Fibroblast of mammary gland (primary cell): ENCODE results near the gene NPAS4.
"Not testable (repeated sequence)": the region's sequence is repeated elsewhere in the genome, so short reads cannot be mapped to it uniquely, and the experiment has no call there.

Experiments
- DNase-seq: peaks from one replicate; pipeline ENCODE4 v3.0.0-alpha.2; 2010; ENCODE audit warnings: low read depth
- H3K4me3 ChIP-seq: 2 replicates; pipeline ENCODE4 v1.5.1; 2011; ENCODE audit warnings: low read depth, mild to moderate bottlenecking, low read length, moderate library complexity; ENCODE audit not compliant: control insufficient read depth
- TF ChIP-seq, protein P1 (sequence below): conservative IDR thresholded peaks from 2 replicates; pipeline ENCODE4 v1.5.1; 2011; ENCODE audit warnings: low read depth, low read length, inconsistent platforms; ENCODE audit not compliant: control insufficient read depth, insufficient read depth

NPAS4 gene

DNA sequence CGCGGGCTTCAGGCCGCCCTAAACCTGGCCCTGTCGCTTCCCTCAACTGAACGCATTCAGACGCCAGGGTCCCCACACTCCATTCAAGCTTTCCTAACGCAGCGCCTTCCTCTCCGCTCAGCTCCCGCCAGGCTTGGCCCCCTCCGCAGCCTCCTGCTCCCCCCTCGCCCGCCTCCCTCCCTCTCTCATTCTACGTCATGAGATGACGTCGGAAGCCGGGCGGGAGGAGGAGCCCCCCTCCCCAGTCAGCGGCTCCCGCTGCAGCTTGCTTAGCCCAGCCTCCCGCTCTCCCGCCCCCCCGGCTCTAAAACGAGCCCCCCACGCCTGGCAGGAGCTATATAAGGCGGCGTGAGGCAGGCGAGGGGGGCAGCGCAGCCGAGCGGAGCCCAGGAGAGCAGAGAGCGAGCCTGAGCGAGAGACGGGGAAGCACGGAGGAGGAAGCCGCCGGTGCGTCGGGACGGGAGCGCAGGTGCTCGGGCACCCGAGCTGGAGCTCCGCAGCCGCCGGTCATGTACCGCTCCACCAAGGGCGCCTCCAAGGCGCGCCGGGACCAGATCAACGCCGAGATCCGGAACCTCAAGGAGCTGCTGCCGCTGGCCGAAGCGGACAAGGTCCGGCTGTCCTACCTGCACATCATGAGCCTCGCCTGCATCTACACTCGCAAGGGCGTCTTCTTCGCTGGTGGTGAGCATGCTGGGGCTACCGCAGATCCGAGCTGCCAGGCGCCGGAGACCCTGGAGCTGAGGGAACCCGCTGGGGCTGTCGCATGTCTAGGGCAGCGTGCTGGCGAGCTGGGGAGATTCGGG, at the start of gene NPAS4:
Gene NPAS4, plus strand, starts transcription at position 365 of the 806 bp plus-strand sequence. Its CDS starts 145 bp downstream, at position 510.
- DNase-seq: no peak
- no peak within 1 kb of the TSS for H3K4me3 ChIP-seq
- TF ChIP-seq, protein P1, sequence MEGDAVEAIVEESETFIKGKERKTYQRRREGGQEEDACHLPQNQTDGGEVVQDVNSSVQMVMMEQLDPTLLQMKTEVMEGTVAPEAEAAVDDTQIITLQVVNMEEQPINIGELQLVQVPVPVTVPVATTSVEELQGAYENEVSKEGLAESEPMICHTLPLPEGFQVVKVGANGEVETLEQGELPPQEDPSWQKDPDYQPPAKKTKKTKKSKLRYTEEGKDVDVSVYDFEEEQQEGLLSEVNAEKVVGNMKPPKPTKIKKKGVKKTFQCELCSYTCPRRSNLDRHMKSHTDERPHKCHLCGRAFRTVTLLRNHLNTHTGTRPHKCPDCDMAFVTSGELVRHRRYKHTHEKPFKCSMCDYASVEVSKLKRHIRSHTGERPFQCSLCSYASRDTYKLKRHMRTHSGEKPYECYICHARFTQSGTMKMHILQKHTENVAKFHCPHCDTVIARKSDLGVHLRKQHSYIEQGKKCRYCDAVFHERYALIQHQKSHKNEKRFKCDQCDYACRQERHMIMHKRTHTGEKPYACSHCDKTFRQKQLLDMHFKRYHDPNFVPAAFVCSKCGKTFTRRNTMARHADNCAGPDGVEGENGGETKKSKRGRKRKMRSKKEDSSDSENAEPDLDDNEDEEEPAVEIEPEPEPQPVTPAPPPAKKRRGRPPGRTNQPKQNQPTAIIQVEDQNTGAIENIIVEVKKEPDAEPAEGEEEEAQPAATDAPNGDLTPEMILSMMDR: no peak

DNA sequence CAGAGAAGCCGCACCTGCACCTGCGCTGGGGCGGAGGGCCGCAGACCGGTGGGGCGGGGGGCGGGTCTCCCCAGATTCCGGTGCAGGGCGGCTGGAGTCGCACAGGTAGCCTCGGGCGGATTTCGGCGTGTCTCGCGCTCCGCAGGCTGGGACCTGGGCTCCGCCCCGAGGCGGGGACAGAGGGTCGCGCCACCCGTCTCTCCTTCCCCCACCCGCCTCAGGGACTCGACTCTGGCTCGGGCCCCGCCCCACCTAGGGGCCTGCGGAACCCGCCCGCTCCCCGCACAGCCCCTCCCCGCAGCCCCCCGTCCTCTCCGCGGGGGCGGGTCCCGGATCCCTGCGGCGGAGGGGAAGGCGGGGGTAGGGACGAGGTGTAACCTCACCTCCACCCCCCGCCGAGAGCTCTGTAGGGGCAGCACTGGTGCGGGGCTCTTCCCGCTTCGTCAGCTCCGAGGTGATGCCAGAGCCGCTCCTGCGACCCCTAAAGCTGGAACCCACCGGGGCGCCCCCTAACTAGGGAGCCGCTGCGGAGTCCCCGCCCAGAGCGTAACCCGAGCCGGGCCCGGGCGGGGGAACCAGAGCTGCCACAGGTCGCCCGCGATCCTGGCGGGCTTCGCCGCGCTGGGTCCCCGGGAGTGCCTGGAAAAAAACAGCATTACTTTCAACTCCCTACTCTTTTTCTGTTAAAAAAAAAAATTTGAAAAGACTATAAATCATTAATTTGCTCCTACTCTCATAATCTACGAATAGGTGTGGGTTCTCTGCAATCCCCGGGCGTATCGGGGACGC, 49.0 kb upstream of the NPAS4 start, which contains the start of gene SLC29A2:
Gene SLC29A2, minus strand, starts transcription at position 134 of the 789 bp plus-strand sequence. CDS start 169 bp downstream, outside the sequence.
- peak within 1 kb of the TSS; percentile 54 for H3K4me3 ChIP-seq
- TF ChIP-seq, protein P1: no peak
- no peak for DNase-seq

DNA sequence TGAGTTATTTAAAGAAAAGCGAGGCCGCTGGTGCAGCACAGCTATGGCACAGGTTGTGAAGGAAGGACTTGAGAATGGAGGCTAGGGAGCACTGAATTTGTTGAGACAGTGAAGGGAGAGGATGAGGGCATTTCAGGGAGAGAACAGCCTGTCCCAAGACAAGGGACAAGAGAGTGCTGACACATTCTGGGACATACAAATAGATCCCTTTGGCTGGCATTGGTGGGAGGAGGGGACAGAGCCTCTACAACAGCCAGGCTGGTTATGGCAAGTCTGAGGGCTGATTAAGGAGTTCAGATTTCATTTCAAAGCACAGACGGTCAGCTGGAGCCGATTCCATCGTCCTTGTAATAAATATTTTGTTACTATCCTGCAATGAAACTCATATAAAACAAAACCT, 47.6 kb upstream of the NPAS4 start:
- H3K4me3 ChIP-seq: no peak overlapping the region
- TF ChIP-seq, protein P1: no peak
- DNase-seq: no peak

DNA sequence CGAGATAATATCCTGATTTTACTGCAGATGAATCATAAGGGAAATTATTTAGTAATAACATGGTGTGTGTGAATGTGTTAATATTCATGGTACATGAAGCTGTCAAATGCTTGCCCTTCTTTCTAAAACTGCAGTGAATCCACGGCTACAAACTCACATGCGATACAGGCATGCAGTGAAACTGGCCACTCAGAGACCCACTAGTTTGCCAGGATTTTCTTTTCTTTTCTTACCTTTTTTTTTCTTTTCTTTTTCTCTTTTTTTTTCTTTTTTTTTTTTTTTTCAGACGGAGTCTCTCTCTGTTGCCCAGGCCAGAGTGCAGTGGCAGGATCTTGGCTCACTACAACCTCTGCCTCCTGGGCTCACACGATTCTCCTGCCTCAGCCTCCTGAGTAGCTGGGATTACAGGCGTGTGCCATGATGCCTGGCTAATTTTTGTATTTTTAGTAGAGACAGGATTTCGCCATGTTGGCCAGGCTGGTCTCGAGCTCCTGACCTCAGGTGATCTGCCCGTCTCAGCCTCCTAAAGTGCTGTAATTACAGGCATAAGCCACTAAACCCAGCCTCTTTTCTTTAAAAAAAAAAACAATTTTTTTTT, 47.0 kb upstream of the NPAS4 start:
- not testable (repeated sequence) for DNase-seq, H3K4me3 ChIP-seq

DNA sequence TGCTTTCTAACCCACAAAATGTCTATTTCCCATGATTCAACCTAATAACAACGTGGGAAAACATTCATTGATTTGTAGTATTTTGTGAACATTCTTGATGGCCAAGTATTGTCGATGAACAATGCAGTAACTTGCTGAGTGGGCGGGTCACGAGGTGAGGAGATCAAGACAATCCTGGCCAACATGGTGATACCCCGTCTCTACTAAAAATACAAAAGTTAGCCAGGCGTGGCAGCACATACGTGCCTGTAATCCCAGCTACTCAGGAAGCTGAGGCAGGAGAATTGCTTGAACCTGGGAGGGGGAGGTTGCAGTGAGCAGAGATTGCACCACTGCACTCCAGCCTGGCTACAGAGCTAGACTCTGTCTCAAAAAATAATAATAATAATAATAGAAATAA, 40.6 kb upstream of the NPAS4 start:
- H3K4me3 ChIP-seq: not testable (repeated sequence)
- DNase-seq: peak; percentile 8

DNA sequence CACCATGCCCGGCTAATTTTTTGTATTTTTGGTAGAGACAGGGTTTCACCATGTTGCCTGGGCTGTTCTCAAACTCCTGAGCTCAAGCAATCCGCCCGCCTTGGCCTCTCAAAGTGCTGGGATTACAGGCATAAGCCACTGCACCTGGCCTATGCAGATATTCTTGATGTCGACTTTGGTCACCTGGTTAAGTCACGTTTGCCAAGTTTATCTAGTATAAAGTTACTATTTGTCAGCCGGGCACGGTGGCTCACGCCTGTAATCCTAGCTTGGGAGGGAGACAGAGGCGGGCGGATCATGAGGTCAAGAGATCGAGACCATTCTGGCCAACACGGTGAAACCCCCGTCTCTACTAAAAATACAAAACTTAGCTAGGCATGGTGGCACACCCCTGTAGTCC, 36.5 kb upstream of the NPAS4 start:
- H3K4me3 ChIP-seq: not testable (repeated sequence)

DNA sequence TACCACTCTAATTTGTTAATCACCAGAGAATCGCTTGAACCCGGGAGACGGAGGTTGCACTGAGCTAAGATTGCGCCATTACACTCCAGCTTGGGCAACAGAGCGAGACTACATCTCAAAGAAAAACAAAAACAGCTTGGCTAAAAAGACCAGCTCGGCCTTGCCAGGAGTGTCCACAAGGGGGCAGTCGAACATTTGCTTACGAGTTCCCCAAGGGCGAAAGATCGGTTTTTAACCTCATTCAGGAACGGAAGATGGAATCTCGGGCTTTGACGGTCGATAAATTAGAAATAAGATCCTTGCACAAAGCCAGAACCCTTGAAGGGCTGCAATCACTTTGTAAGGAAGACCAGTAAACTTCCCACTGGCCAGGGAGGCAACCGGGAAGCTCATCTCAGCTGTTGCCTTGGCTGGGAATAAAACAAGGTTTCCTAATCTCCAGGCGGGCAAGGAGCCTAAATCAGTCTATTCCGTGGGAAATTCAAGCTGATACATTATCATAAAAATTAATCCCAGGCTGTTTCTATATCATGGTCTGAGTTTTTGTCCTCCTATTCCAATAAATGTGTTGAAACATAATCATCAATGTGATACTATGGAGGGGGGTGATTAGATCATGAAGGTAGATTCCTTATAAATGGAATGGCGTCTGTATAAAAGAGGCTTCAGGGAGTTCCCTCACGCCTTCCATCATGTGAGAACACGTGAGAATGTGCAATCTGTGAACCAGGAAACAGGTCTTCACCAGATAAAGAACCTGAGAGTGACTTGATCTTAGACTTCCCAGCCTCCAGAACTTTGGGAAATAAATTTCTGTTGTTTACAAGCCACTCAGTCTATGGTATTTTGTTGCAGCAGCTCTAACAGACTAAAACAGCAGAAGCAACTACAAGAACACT, 34.4 kb upstream of the NPAS4 start:
- TF ChIP-seq, protein P1: peak; percentile 98
- H3K4me3 ChIP-seq: peak overlapping the region; percentile 31
- peak; percentile 89 for DNase-seq

More for the DNA sequence above, 36.5 kb upstream of the NPAS4 start:
- DNase-seq: not testable (repeated sequence)
